EH (cell line): Measurements from ENCODE around the gene RALGDS.
"Not testable (repeated sequence)": the region's sequence is repeated elsewhere in the genome, so short reads cannot be mapped to it uniquely, and the experiment has no call there.

Source experiments
- DNase-seq: peaks from one replicate; pipeline ENCODE4 v3.0.0-alpha.2; 2015; ENCODE audit warnings: low read depth

The RALGDS gene

GRCh38 chr9:133088146-133088750 lies 32.8 kb downstream of the RALGDS start:
- no peak for DNase-seq

- no peak for DNase-seq
Observed at GRCh38 chr9:133087429-133088145, 33.5 kb downstream of the RALGDS start.

GRCh38 chr9:133086894-133087293 lies 34.1 kb downstream of the RALGDS start:
- no peak for DNase-seq

- not testable (repeated sequence) for DNase-seq
Observed at GRCh38 chr9:133086212-133086860, 34.7 kb downstream of the RALGDS start.

GRCh38 chr9:133083688-133084087 lies 37.4 kb downstream of the RALGDS start:
- not testable (repeated sequence) for DNase-seq

GRCh38 chr9:133081957-133082644 lies 38.9 kb downstream of the RALGDS start:
- DNase-seq = not testable (repeated sequence)

GRCh38 chr9:133080786-133081779 lies 40.0 kb downstream of the RALGDS start:
- not testable (repeated sequence) for DNase-seq

- no peak for DNase-seq
Observed at GRCh38 chr9:133080161-133080560, 40.9 kb downstream of the RALGDS start.

- no peak for DNase-seq
Observed at GRCh38 chr9:133078486-133078885, 42.6 kb downstream of the RALGDS start.

GRCh38 chr9:133076691-133077090 lies 44.3 kb downstream of the RALGDS start:
- DNase-seq = no peak

- peak; percentile 94 for DNase-seq
Observed at GRCh38 chr9:133075925-133076630, 45.0 kb downstream of the RALGDS start.

GRCh38 chr9:133074111-133074651 lies 46.9 kb downstream of the RALGDS start:
- peak; percentile 71 for DNase-seq

GRCh38 chr9:133073086-133074014 lies 47.7 kb downstream of the RALGDS start:
- DNase-seq = no peak

GRCh38 chr9:133072210-133072609 lies 48.8 kb downstream of the RALGDS start:
- DNase-seq = not testable (repeated sequence)

- no peak for DNase-seq
Observed at GRCh38 chr9:133071484-133072150, 49.4 kb downstream of the RALGDS start.

GRCh38 chr9:133070985-133071384 lies 50.1 kb downstream of the RALGDS start:
- not testable (repeated sequence) for DNase-seq

- not testable (repeated sequence) for DNase-seq
Observed at GRCh38 chr9:133070500-133070961, 50.5 kb downstream of the RALGDS start.

- not testable (repeated sequence) for DNase-seq
Observed at GRCh38 chr9:133068431-133068830, 52.6 kb downstream of the RALGDS start.
